HG03460 (cell line): ENCODE results near the gene PIK3C3.
"Not testable (repeated sequence)": the region's sequence is repeated elsewhere in the genome, so short reads cannot be mapped to it uniquely, and the experiment has no call there.

Source experiments
- ATAC-seq: cut with Tn5 transposase; IDR thresholded peaks from one replicate; pipeline ENCODE4 v1.9.1; 2021; ENCODE audit not compliant: unreplicated experiment

Gene PIK3C3

DNA sequence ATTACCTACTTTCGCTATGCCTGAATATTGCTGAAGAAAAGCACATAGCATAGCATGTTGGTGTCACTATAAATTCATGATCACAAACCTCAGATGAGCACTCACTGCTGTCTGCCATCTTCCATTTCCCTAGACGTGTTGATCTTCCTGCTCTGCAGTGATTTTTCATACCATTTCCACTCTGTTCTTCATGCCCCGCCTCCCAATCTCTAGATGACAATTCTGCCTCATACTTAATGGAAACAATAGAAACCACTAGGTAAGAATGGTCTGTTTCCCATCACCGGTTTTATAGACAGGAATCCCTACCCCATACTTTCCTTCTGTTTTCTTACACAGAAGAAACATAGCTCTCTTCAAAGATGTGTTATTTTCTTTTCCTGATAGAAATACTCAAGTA lies 63.8 kb downstream of the PIK3C3 start:
- ATAC-seq: no peak

DNA sequence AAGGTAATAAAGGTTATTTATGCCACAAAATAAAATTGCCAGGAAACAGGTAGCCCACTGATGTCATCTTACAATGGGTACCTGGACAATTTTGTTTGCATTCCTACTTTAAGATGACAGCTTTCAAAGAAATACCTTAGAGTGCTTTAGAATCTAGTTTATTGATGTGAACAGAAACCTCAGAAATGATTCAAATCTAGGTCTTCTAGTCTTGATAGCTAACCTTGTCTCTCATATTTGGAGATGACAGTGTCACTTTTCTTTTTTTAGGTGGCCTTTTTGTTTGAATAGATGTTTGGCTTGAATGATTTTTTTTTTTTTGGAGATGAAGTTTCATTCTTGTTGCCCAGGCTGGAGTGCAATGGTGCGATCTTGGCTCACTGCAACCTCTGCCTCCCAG lies 69.1 kb downstream of the PIK3C3 start:
- ATAC-seq: no peak

DNA sequence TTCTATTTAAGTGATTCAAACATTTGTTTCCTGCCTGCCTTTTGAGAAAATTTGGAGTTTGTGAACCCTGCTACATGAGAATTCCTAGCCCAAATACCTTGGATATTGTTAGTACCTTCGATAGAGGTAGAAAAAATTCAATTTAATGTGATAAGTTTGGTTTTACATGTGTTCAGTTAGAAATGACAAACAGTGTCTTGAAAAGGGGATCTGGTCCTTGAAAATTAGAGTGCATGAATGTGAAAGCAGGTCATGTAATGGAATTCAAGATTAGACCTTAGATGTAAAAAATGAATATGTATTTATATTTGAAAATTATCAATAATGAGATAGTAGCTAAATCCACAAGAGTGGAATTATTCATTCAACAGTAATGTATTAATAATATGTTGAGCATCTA lies 70.5 kb downstream of the PIK3C3 start:
- no peak for ATAC-seq

DNA sequence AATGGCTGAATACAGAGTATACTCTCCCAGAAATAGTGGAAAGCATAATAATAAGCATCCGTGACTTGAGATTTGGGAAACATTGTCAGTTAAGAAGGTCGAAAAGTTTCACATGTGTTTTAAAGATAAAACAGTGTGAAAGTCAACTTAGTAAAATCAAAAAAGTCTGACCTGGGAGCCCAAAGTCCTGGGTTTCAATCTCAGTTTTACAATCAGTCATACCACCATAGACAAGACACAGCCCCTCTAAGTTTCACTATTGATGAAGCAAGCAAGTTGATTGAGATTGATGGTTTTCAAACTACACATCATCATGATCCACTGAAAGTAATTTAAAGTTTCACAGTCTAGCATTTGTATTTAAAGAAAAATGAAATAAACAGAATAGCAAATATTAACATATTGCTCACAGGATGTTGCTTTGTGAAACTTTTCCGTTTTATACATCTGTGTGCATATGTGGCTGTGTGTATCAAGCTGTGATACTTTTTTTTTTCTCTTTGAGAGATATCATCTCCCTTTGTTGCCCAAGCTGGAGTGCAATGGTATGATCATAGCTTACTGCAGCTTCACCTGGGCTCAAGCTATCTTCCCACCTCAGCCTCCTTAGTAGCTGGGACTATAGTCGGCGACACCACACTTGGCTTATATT lies 71.1 kb downstream of the PIK3C3 start:
- ATAC-seq: peak; percentile 93

DNA sequence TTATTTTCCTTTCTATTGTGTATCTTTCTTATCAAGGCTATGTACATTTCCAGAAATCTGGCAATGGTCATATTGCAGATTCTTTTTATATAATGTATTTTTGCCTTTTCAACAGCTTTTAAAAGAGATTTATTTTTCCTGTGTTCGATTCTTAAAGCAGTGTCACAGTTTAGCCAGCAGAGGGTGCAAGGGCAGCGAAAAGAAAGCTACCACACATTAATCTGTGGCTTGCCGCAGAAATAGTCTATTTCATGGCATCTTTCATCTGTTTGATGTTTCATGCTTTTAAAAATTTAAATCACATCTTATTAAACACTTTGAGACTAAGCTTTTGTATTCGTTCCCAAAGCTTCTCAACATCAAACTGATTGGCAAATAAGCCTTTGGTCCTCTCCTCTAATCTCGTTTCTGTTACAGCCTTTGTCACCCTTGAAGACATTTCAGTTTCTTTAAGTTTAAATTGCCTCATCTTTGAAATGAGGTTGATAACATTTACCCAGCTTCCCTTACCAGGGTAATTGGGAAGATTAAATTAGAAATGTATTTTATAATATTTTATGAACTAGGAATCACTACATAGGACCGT lies 73.3 kb downstream of the PIK3C3 start:
- ATAC-seq: no peak

DNA sequence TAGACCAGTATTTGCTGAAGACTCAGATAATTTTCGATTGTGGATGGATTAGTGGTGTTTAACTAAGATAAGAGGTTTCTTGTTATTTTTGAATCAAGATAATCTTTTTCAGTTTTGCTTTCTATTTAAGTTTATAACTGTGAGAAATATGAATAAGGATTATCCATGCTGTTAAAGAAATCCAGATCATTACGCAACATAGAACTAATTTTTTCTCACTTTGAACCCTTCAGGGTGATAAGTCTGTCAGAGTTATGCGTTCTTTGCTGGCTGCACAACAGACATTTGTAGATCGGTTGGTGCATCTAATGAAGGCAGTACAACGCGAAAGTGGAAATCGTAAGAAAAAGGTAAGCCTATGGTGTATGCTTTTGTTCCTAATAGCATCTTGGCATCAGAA lies 74.1 kb downstream of the PIK3C3 start:
- ATAC-seq: no peak

DNA sequence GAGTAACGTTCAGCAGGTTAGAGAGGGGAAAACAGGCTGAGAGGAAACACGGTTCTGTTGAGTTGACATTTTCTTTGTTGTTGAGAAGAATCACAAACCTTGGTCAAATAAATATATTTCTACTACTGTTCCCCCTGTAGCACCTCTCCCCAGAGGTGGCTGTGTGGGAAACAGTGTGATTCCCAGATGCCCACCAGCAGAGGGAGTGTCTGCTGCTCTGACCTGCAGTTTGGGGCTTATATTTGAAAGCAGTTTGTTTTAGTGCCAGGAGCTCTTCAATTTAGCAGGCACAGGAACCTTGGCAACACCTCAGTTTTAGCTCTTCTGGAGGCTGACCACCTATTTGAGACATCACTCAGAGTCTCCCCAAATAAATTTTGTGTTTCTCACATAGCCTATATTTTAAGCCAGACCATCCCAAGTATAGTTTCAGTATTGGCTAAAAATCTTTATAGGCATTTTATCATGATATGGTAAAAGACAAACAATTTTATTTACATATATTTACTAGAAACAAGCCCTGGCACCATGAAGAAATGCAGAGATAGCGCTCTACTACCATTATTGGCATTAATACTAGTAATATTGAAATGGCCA lies 75.7 kb downstream of the PIK3C3 start:
- no peak for ATAC-seq

DNA sequence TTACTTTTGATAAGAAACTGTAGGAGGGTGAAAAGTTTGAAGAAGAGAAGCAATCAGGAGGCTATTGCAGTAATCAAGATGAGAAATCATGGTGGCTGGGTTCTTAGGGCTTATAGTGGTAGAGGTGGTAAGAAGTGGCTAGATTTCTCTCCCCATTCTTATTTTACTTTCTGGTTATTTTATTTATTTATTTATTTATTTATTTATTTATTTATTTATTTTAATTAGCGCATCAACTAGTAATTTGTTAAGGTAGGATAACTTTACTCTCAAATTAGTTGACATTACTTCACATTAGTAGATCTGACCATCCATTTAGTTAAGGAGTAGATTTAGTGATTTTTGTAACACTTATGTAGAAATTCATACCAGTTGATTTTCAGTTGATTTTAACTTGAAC lies 77.4 kb downstream of the PIK3C3 start:
- no peak for ATAC-seq

DNA sequence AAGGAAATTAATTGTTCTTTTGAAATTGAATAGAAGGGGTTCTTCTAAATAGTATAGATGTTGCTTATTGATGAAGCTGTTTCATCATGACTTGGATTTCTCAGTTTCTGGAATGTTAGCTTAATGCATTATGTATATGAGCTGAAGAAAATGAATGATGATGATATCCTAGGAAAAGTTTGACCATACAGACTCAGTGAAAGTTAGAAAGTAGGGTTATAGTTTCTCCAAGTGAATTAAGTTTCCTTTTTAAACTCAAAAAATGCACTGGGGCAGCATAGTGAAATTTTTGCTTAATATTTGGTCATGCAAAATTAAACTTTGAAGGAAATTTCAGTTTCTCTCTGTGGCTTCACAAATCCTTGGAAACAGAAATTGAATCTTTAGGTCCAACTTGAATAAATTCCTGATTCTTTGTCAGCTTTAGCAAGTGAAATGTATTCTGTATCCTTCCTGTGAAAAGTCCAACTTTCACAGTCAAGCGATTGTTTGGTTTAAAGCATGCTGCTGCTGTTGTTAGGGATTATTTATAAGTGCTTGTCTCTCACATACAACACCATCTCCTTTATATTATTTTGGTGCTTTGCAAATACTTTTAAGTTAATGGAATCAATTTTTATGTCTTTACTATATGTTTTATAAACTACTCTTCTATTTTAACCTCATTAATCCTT lies 78.2 kb downstream of the PIK3C3 start:
- no peak for ATAC-seq

DNA sequence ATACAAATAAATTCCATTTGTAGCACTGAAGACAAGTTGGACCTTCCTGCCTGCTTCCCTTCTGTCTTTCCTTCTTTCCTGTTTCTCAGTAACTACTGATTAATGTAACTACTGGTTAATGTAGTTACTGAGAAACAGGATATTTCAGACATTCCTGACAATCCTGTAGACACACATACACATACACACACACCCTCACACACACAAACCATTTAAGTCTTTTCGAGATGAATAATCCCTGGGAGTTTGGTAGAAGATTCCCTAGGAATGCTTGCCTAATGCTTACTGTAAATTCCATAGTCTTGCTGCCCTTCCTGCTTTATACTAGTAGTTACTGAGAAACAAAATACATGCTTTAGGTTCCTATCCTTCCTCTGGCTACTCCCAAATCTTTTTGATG lies 83.9 kb downstream of the PIK3C3 start:
- no peak for ATAC-seq

DNA sequence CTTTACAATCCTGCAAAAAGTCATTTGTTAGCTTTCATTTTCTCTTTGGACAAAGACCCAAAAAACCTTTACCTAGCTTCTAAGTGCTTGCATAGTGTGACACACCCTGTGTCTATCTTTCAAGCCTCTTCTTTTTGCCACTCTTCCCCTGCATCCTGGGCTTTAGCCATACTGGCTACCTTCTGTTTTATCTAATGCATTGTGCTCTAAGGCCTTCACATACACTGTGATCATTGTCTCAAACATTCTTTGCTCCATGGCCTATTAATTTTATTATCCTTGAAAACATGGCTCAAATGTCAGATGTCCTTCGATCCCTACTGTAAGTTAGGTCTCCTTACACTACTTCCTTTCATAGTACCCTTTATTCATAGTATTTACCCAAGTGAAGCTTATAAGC lies 84.4 kb downstream of the PIK3C3 start:
- ATAC-seq: no peak

DNA sequence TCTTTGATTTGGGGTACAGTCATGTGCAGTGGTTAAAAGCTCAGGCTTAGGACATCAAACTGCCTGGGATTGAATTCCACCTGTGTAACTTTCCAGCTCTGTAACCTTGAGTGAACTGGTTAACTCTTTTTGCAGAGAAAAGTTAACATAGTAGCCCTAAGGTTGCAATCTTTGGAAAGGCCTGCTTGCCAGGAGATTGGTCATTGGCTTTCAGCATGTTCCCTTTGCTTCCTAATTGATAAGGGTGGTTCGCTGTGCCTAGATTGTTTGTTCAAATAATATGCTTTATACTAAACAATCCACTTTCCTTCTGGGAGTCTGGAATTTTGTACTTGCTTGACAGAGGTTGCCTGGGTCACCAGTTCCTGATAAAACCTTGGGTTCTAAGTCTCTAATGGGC lies 86.8 kb downstream of the PIK3C3 start:
- ATAC-seq: no peak

DNA sequence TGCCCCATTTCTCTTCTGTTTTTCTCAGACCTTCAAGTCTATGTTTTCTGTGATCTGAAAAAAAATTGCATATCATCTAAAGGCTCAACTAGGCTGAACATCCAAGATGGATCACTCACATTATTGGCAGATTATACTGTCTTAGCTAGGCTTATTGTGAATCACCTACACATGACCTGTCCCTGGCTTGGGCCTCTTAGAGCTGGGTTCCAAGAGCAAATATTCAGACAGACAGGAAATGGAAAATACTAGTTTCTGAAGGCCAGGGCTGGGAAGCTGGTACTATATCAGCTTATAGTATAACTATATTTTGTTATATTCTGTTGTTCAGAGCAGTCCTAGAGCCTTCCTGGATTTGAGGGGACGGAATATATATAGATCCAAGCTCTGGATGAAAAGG lies 90.3 kb downstream of the PIK3C3 start:
- no peak for ATAC-seq

DNA sequence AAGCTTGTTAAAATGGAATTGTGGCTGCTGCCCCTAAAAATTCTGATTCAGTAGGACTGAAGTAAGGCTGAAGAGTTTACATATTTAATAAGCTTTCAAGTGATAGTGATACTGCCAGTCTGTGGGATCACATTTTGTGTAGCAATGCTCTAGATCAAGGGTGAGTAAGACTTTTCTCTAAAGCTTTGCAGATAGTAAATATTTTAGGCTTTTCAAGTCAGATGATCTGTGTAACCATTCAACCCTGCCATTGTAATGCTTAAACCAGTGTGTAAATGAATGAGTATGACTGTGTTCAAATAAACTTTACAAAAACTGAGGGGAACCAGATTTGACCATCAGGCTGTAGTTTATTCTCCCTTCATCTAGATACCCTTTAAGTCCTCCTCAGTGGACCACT lies 92.7 kb downstream of the PIK3C3 start:
- no peak for ATAC-seq

DNA sequence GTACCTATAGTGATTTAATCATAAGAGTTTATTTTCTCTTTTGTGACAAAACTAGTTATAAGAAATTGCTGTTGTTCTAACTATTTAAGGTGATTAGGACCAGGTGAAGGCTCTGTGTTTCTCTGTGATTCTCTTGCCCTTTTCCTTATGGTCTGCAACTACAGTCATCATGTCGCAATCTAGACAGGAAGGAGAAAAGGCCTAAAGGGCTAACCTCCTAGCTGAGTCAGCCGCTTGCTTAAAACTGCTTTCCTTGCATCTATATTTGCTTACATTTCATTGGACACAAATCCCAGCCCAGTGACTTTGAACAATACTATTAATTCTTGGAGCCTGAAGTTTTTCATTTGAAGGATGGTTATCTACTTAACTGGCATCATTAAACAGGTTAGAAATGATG lies 93.1 kb downstream of the PIK3C3 start:
- no peak for ATAC-seq

DNA sequence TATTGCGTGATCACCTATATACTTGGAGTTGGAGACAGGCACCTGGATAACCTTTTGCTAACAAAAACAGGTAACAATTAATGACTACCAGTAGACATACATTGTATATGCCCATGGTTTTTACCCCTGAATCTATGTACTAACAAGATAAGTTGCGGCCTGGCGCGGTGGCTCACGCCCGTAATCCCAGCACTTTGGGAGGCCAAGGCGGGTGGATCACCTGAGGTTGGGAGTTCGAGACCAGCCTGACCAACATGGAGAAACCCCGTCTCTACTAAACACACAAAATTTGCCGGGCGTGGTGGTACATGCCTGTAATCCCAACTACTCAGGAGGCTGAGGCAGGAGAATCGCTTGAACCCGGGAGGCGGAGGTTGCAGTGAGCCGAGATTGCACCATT lies 94.5 kb downstream of the PIK3C3 start:
- ATAC-seq: not testable (repeated sequence)

DNA sequence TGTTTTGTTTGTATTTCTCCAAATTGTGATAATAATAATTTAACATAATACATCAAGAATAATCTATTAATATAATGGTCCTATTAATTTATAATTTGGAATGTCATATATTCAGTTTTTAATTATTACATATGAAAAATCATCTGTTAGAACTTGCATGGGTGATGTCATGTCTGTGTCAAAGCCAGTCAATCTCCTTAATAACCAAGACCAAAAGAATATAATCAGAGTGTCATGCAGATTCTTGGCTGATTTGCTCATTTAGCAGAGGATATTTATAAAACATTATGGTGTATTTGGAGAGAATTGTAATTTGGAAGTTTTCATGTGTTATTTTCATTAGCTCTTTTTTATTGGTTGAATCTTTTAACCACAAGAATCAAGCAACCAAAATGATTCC lies 96.4 kb downstream of the PIK3C3 start:
- no peak for ATAC-seq

DNA sequence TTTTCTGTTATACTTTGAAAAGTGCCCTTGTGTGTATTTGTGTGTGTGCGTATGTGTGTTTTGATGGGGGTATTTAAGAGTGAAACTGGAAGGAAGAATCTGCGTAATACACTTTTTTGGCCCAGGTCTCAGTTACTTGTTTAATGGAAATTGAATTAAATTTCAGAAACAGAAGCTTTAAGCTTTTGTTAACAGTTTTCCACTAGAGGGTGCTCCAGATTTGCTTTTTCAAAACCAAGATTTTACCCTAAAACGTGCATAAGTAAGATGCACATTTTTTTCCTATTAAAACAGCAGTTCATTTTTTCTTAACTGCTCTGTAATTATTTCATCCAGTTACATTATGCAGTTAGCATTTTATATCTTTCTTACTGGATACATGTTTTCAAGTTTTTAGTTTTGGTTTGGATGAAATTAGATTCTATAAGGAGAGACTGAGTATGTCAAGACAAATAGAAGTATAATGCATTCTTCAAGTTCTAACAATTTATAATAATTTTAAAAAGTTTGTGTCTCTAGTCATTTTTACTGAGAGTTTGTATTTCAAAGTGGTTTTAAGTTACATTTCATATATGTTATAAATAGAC lies 97.2 kb downstream of the PIK3C3 start:
- no peak for ATAC-seq

DNA sequence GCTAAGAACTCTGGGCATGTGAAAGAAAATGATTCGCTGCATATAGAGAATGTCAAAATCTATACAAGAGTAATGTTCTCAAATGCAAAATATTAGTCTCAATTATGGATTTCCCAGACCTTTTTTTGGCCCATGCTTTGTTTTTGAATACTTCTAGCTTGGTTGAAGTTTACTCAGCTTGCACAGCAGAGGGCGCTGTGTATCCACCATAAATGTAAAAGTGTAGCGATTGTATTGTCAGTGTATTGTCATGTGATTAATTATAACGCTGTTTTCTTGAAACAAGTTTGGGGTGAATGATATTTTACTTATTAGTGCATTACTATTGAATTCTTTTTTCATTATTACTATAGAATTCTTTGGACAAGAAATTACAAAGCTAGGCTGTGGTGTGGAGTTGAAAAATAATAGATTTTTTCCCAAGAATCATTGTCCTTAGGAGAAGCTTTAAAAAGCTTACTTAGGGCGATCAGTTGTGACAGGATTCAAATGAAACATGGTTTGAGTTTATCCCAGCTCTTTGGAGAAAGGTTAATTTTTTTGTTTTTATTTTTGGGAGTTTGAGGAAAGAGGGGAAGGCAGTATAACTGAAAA lies 98.3 kb downstream of the PIK3C3 start:
- peak; percentile 88 for ATAC-seq

DNA sequence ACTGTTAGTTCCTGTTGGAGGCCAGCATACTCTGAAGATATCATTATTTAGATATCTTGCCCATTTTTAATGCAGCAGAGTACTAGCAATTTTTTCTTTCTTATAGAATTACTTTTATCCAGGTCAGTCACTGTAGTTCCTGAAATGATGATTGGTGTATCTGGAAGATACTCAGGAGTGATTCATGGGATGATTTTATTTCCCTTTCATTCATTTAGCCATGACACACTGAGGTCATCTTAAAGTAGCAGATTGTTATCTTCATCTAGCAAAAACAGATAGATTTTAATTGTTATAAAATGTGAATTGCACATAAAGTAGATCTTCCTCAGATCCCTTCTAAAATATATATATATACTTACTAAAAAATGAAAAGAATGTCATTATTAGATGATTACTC lies 109.1 kb downstream of the PIK3C3 start:
- no peak for ATAC-seq

DNA sequence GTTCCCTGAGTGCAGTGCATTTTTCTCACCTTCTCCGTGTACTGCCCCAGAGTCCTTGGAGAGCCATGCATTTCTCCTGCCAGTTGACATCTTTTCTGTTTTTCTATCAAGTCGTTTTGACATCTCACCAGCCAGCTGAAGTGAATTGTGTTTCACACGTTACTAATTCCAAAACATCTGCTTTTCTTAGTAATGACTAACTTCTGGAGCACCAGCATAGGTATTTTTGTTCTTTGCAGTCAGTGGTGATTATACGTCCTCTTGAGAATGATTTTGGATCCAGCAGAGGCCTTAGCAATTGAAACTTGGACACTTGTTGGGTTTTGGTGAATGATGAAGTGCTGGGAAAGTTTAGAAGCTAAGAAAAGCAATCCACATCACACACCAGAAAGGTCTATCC lies 112.5 kb downstream of the PIK3C3 start:
- ATAC-seq: no peak

DNA sequence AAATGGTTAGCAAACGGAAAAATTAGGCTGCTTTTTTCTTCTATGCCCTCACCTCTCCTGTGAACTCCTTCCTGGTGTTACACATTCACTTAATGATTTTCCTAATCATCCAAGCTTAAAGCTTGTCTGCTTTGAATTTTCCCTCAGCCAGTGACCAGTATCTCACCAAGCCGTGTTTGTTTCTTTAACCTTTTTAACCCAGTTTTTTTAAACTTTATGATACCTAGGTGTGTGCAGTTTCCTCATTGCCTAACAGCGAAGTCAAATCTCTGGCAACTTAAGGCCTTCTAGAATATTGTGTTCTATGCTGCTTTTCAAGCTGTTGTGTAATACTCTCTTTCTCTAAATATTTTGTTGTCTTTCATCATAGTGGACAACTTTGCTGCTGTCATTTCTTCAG lies 113.0 kb downstream of the PIK3C3 start:
- no peak for ATAC-seq
